ENCODE data around the gene ERN1. TPM values are rescaled to one million over a fixed set of nuclear protein-coding genes. Genes with fewer than 3 reads are reported as not detected.

Gene ERN1
- total and polyA plus RNA-seq, 2 of the 8 experiments (the other 6 are each of a cell fraction or from before 2014, with no cell fraction given), result 1.8 to 3.9 TPM

- Histone ChIP-seq H3K27me3 (replicated peaks in 1 of 4; ENCODE audit: control insufficient read depth in 3 of 4, extremely low read depth in 1 of 4, insufficient read depth in 3 of 4, low read length in 3 of 4) (peaks cover 0 to 13% (median 6%) of the 10 kb centered on the region in 4 experiments; a peak in 5 of 7 replicates), H3K4me3 (ENCODE audit: extremely low read depth in 1 of 4, insufficient read depth in 2 of 4, low read depth in 3 of 4, low read length in 4 of 4) (no peak overlapping the region), H2AFZ (ENCODE audit: low read length) (no peak overlapping the region), H3K18ac (ENCODE audit: extremely low read depth, low read length) (no peak overlapping the region), H4K20me1 (replicated peaks in 1 of 2; ENCODE audit: control insufficient read depth in 1 of 2, insufficient read depth in 2 of 2, low read length in 2 of 2) (no peaks in the 10 kb centered on the region), H4K8ac (ENCODE audit: extremely low read depth, insufficient read depth, low read length) (no peak overlapping the region), H3K56ac (replicated peaks; ENCODE audit: insufficient read length, low read depth, low read length) (no peak overlapping the region), H3K23ac (ENCODE audit: insufficient read length) (no peak overlapping the region), H3K14ac (ENCODE audit: insufficient read length) (no peak overlapping the region), H2BK5ac (ENCODE audit: low read depth, low read length) (no peak overlapping the region), H3K79me2 (ENCODE audit: control insufficient read depth in 1 of 2, insufficient read depth in 2 of 2, low read length in 2 of 2) (no peaks in the 10 kb centered on the region), H2BK12ac (ENCODE audit: low read depth, low read length) (no peak overlapping the region), H3K79me1 (ENCODE audit: low read depth, low read length) (no peaks in the 10 kb centered on the region), H3K9me3 (ENCODE audit: insufficient read depth in 2 of 2, low read depth in 1 of 2, low read length in 1 of 2) (no peaks in the 10 kb centered on the region; a peak in 1 of 4 replicates), H3K9ac (replicated peaks in 1 of 4; ENCODE audit: extremely low read depth in 1 of 4, low read depth in 3 of 4, low read length in 3 of 4) (no peak overlapping the region), H2AK5ac (ENCODE audit: low read depth, low read length) (no peak overlapping the region), H2BK120ac (replicated peaks; ENCODE audit: low read depth, low read length) (no peak overlapping the region), H3K27ac (ENCODE audit: low read depth, low read length) (no peak overlapping the region), H3K23me2 (ENCODE audit: low read depth, low read length) (peaks cover 6% of the 10 kb centered on the region; the same call in 1 of the 2 replicates), H3K4ac (replicated peaks; ENCODE audit: insufficient read length, low read depth, low read length) (no peak overlapping the region), H4K5ac (ENCODE audit: insufficient read length, low read depth, low read length) (no peak overlapping the region), H4K91ac (replicated peaks; ENCODE audit: insufficient read length, low read length) (no peak overlapping the region), H3K4me2 (ENCODE audit: insufficient read depth in 1 of 2, low read depth in 2 of 2, low read length in 2 of 2) (no peak overlapping the region), H3K36me3 (ENCODE audit: control insufficient read depth in 2 of 4, insufficient read depth in 4 of 4, low read length in 3 of 4) (no peaks in the 10 kb centered on the region; a peak in 1 of 8 replicates), H2BK20ac (ENCODE audit: low read length) (no peak overlapping the region), H2BK15ac (ENCODE audit: low read length) (no peak overlapping the region), H3K4me1 (replicated peaks in 1 of 4; ENCODE audit: control insufficient read depth in 3 of 4, insufficient read depth in 4 of 4, low read length in 3 of 4) (no peaks in the 10 kb centered on the region)
- DNase-seq (ENCODE audit: low read depth in 1 of 2, low spot score in 2 of 2) (no peak), FAIRE-seq (no peak)
- 97% methylated on average over 3 of the region's 3 CpGs; no CpG with 5 or more reads in 1 of the 2 experiments for WGBS, 2 experiments (ENCODE audit: extremely low coverage in 1 of 2, insufficient coverage in 1 of 2, insufficient read length in 1 of 2, insufficient replicate concordance in 2 of 2, low coverage in 1 of 2, low lambda C conversion rate in 2 of 2, missing lambda C conversion rate in 1 of 2)
- CTCF ChIA-PET (ENCODE audit: partially characterized antibody), result interaction anchor here (0.8 to 2.1 kb wide), 4 partner anchors 12 to 69 kb away, joined by 3 to 6 read pairs (median 4); no protein-coding TSS in a partner anchor
- TF ChIP-seq SIRT6 (IDR thresholded peaks at IDR 0.05; ENCODE audit: low read length) (no peak), GTF2F1 (IDR thresholded peaks at IDR 0.05; ENCODE audit: borderline replicate concordance, low read depth, low read length) (no peak), POLR2AphosphoS5 (IDR thresholded peaks at IDR 0.05; ENCODE audit: low read depth, low read length) (no peak), POLR2A (IDR thresholded peaks at IDR 0.05; ENCODE audit: control extremely low read depth in 1 of 2, low read depth in 2 of 2, low read length in 2 of 2) (no peak), CBX8 (IDR thresholded peaks at IDR 0.05; ENCODE audit: borderline replicate concordance, low read depth, low read length) (no peak), BACH1 (IDR thresholded peaks at IDR 0.05; ENCODE audit: low read length) (no peak), ASH2L (IDR thresholded peaks at IDR 0.05; ENCODE audit: low read length) (no peak), TAF7 (optimal IDR thresholded peaks at IDR 0.05; ENCODE audit: borderline replicate concordance, low read depth, low read length) (no peak)
- POLR2A ChIA-PET (ENCODE audit: partially characterized antibody), result interaction anchor here (0.7 to 1.5 kb wide), 3 partner anchors 19 to 70 kb away, joined by 3 to 5 read pairs (median 3); no protein-coding TSS in a partner anchor
Observed at GRCh38 chr17:64125937-64126336, 4.0 kb downstream of the ERN1 start.
